H1 (cell line): ENCODE data around the gene PLXNB1. TPM values are rescaled to one million over a fixed set of nuclear protein-coding genes. Genes with fewer than 3 reads are reported as not detected.
A peak's percentile ranks its signal among the peaks of the same experiment; 100 is the strongest.

ENCODE experiments used
- ATF2 ChIP-seq: IDR thresholded peaks from 2 replicates; pipeline ENCODE4 v1.6.1; 2012; ENCODE audit warnings: low read length, inconsistent platforms
- ATF3 ChIP-seq: IDR thresholded peaks from 2 replicates; pipeline ENCODE4 v1.6.1; 2011; ENCODE audit warnings: low read depth, mild to moderate bottlenecking, low read length; ENCODE audit not compliant: insufficient read depth
- BACH1 ChIP-seq: IDR thresholded peaks from 2 replicates; pipeline ENCODE4 v1.6.1; 2012; ENCODE audit warnings: low read length, improper control_type of control experiment
- CEBPB ChIP-seq: IDR thresholded peaks from 2 replicates; pipeline ENCODE4 v1.6.1; 2012; ENCODE audit warnings: low read depth, low read length
- MAFK ChIP-seq: IDR thresholded peaks from 2 replicates; pipeline ENCODE4 v1.6.1; 2012; ENCODE audit warnings: low read depth, mild to moderate bottlenecking, improper control_type of control experiment, low read length
- RBBP5 ChIP-seq: IDR thresholded peaks from 2 replicates; pipeline ENCODE4 v1.7.1; 2012; ENCODE audit warnings: low read depth, mild to moderate bottlenecking, inconsistent platforms, low read length, moderate library complexity, borderline replicate concordance
- RNF2 ChIP-seq: fragments of 200-900, 300-1000 bp; sonication (generic); IDR thresholded peaks from 2 replicates; pipeline ENCODE4 v1.7.1; 2016; ENCODE audit warnings: borderline replicate concordance, low read depth, mild to moderate bottlenecking, antibody characterized with exemption, low read length; ENCODE audit not compliant: poor library complexity, severe bottlenecking; ENCODE audit errors: missing control alignments
- SIRT6 ChIP-seq: IDR thresholded peaks from one replicate; pipeline ENCODE4 v1.7.1; 2012; ENCODE audit warnings: low read length, inconsistent platforms
- SIX5 ChIP-seq: IDR thresholded peaks from 2 replicates; pipeline ENCODE4 v1.6.1; 2011; ENCODE audit warnings: mild to moderate bottlenecking, low read depth, low read length
- SP1 ChIP-seq: IDR thresholded peaks from 2 replicates; pipeline ENCODE4 v1.6.1; 2011; ENCODE audit warnings: low read depth, low read length
- polyA plus RNA-seq, 7 experiments: library from polyadenylated mRNA; depleted of rRNA in 3 of 7; stranded (reverse) in 5 of 7; unstranded in 2 of 7; fragments of >200 nt in 5 of 7; fragments of 200-250 nt in 2 of 7; gene quantifications; 1 replicate in 5 of 7; 2 replicates in 1 of 7; 4 replicates in 1 of 7; pipeline versions ENCODE4 v1.2.1 to v1.2.3, GENCODE V29; 2011 to 2013; ENCODE audit warnings: missing spikeins in 2 of 7, mixed read lengths in 2 of 7
- total RNA-seq: library from RNA; stranded (reverse); fragmentation: NEBNext Ultra II Directional; extraction: Animal tissue kit (Norgen Biotek cat#: 25700); gene quantifications from 2 replicates; pipeline ENCODE4 v1.2.1, GENCODE V29; 2021

Gene PLXNB1
- total and polyA plus RNA-seq, 2 of the 8 experiments (the other 6 are each of a cell fraction or from before 2014, with no cell fraction given), result 109 to 114 TPM

- peak; percentile 98 for TF ChIP-seq ATF2
- no peak for TF ChIP-seq RNF2
- no peak for TF ChIP-seq SIX5
- peak; percentile 2; the same call in 1 of the 2 replicates for TF ChIP-seq MAFK
- no peak for TF ChIP-seq RBBP5
- TF ChIP-seq CEBPB, result no peak
- TF ChIP-seq SIRT6, result no peak
- peak; percentile 43; the same call in 1 of the 2 replicates for TF ChIP-seq BACH1
- 0 out of 2 replicates have a peak, but pooled peaks have one; percentile 61 for TF ChIP-seq SP1
- 0 out of 2 replicates have a peak, but pooled peaks have one; percentile 19 for TF ChIP-seq ATF3
Observed at GRCh38 chr3:48472923-48473616, 43.2 kb upstream of the PLXNB1 start (continued).
